HepG2 (cell line): Measurements from ENCODE around the gene SYNGAP1. TPM values are rescaled to one million over a fixed set of nuclear protein-coding genes. Genes with fewer than 3 reads are reported as not detected.

Source experiments
- ARID2 ChIP-seq: sonication (generic); formaldehyde crosslinking; IDR thresholded peaks from 2 replicates; pipeline ENCODE4 v1.8.1; 2022; ENCODE audit warnings: mild to moderate bottlenecking, missing genetic modification reagents, borderline replicate concordance
- ATF3 ChIP-seq: sonication (generic); formaldehyde crosslinking; IDR thresholded peaks from 2 replicates; pipeline ENCODE4 v1.4.0; 2020; ENCODE audit warnings: missing genetic modification reagents
- BHLHE40 ChIP-seq: IDR thresholded peaks from 2 replicates; pipeline ENCODE4 v1.6.1; 2011; ENCODE audit warnings: low read length, improper control_type of control experiment
- FOSL2 ChIP-seq: sonication (generic); formaldehyde crosslinking; IDR thresholded peaks from 2 replicates; pipeline ENCODE4 v1.4.0; 2020; ENCODE audit warnings: missing genetic modification reagents
- FOXA1 ChIP-seq, 2 experiments: fragments of 450-650 bp in 1 of 2; sonication (generic) in 1 of 2; formaldehyde crosslinking in 1 of 2; IDR thresholded peaks; 2 replicates each; pipeline versions ENCODE4 v1.4.0 to v1.6.1; 2016 to 2020; ENCODE audit warnings: missing genetic modification reagents in 1 of 2
- HIC2 ChIP-seq: sonication (generic); formaldehyde crosslinking; IDR thresholded peaks from 2 replicates; pipeline ENCODE4 v1.9.0; 2022; ENCODE audit warnings: low read depth, missing genetic modification reagents
- PCBP1 ChIP-seq: fragments of 200-400 bp; formaldehyde crosslinking; IDR thresholded peaks from 2 replicates; pipeline ENCODE4 v1.6.1; 2017; ENCODE audit warnings: mild to moderate bottlenecking, low read depth, low read length, borderline replicate concordance
- PLSCR1 ChIP-seq: sonication (generic); formaldehyde crosslinking; IDR thresholded peaks from 2 replicates; pipeline ENCODE4 v1.5.0; 2020; ENCODE audit warnings: missing genetic modification reagents, mild to moderate bottlenecking, borderline replicate concordance
- RAD21 ChIP-seq: fragments of 450-650 bp; formaldehyde crosslinking; IDR thresholded peaks from 2 replicates; pipeline ENCODE4 v1.5.0; 2020; ENCODE audit warnings: mild to moderate bottlenecking
- STAG1 ChIP-seq: sonication (generic); formaldehyde crosslinking; IDR thresholded peaks from 2 replicates; pipeline ENCODE4 v1.4.0; 2020; ENCODE audit warnings: missing genetic modification reagents
- TBL1XR1 ChIP-seq: fragments of 150-350 bp; IDR thresholded peaks from 2 replicates; pipeline ENCODE4 v1.6.1; 2014; ENCODE audit warnings: borderline replicate concordance, low read length; ENCODE audit not compliant: partially characterized antibody
- TBX3 ChIP-seq: fragments of 450-650 bp; IDR thresholded peaks from 2 replicates; pipeline ENCODE4 v1.6.1; 2017; ENCODE audit warnings: antibody characterized with exemption, mild to moderate bottlenecking, inconsistent platforms, borderline replicate concordance
- TGIF2 ChIP-seq: IDR thresholded peaks from 2 replicates; pipeline ENCODE4 v1.6.1; 2016; ENCODE audit warnings: control low read depth, missing compliant biosample characterization
- TIGD3 ChIP-seq: sonication (generic); formaldehyde crosslinking; IDR thresholded peaks from 2 replicates; pipeline ENCODE4 v1.5.1; 2020; ENCODE audit warnings: mild to moderate bottlenecking, missing genetic modification reagents, borderline replicate concordance
- ZBTB49 ChIP-seq: sonication (generic); formaldehyde crosslinking; IDR thresholded peaks from 2 replicates; pipeline ENCODE4 v1.4.0; 2020; ENCODE audit warnings: missing genetic modification reagents, borderline replicate concordance
- ZBTB7A ChIP-seq: sonication (generic); formaldehyde crosslinking; IDR thresholded peaks from 2 replicates; pipeline ENCODE4 v1.8.0; 2022; ENCODE audit warnings: mild to moderate bottlenecking, missing genetic modification reagents
- ZFX ChIP-seq: sonication (generic); formaldehyde crosslinking; IDR thresholded peaks from 2 replicates; pipeline ENCODE4 v1.4.0; 2020; ENCODE audit warnings: mild to moderate bottlenecking, low read depth, missing genetic modification reagents, moderate library complexity
- ZNF101 ChIP-seq: sonication (generic); formaldehyde crosslinking; IDR thresholded peaks from 2 replicates; pipeline ENCODE4 v1.4.0; 2020; ENCODE audit warnings: mild to moderate bottlenecking, low read depth, missing genetic modification reagents, borderline replicate concordance
- ZNF256 ChIP-seq: sonication (generic); formaldehyde crosslinking; conservative IDR thresholded peaks from 2 replicates; pipeline ENCODE4 v1.4.0; 2020; ENCODE audit warnings: missing genetic modification reagents
- ZNF274 ChIP-seq: sonication (generic); formaldehyde crosslinking; IDR thresholded peaks from 2 replicates; pipeline ENCODE4 v1.5.1; 2020; ENCODE audit warnings: mild to moderate bottlenecking, missing genetic modification reagents
- ZNF670 ChIP-seq: sonication (generic); formaldehyde crosslinking; IDR thresholded peaks from 2 replicates; pipeline ENCODE4 v1.8.0; 2022; ENCODE audit warnings: mild to moderate bottlenecking, missing genetic modification reagents, borderline replicate concordance
- ZNF674 ChIP-seq: sonication (generic); formaldehyde crosslinking; IDR thresholded peaks from 2 replicates; pipeline ENCODE4 v1.5.0; 2020; ENCODE audit warnings: low read depth, mild to moderate bottlenecking, missing genetic modification reagents
- ZNF761 ChIP-seq: sonication (generic); formaldehyde crosslinking; conservative IDR thresholded peaks from 2 replicates; pipeline ENCODE4 v1.4.0; 2020; ENCODE audit warnings: mild to moderate bottlenecking, missing genetic modification reagents
- polyA plus RNA-seq, 8 experiments: library from polyadenylated mRNA; depleted of rRNA in 3 of 8; stranded (reverse) in 7 of 8; unstranded in 1 of 8; fragments of >200 nt; fragmentation: Illumina TruSeq in 4 of 8; extraction: Trizol in 4 of 8; gene quantifications; 2 replicates each; pipeline versions ENCODE4 v1.2.1 to v1.2.3, GENCODE V29; 2011 to 2016; ENCODE audit warnings: low read depth in 4 of 8, missing spikeins in 1 of 8, mixed read lengths in 1 of 8; ENCODE audit not compliant: insufficient read depth in 1 of 8
- total RNA-seq, 5 experiments: library from RNA; depleted of rRNA; stranded (reverse); fragments of >200 nt; fragmentation: Illumina TruSeq; extraction: Trizol; gene quantifications; 2 replicates each; pipeline ENCODE4 v1.2.3, GENCODE V29; 2016; ENCODE audit warnings: low read depth in 1 of 5

SYNGAP1 gene
- total and polyA plus RNA-seq, 2 of the 13 experiments (the other 11 are each of a cell fraction or from before 2014, with no cell fraction given) = 0.75 to 1.1 TPM

- TF ChIP-seq TIGD3 (CRISPR knock-in tag) = no peak
- TF ChIP-seq FOXA1 (IDR thresholded peaks at IDR 0.05) = no peak
- peak; percentile 52 for TF ChIP-seq FOXA1 (CRISPR knock-in tag; IDR thresholded peaks at IDR 0.05)
- TF ChIP-seq TGIF2 (CRISPR knock-in tag) = peak; percentile 89
- no peak; the same call in 1 of the 2 replicates for TF ChIP-seq PLSCR1 (CRISPR knock-in tag)
- peak; percentile 43; the same call in 1 of the 2 replicates for TF ChIP-seq ZNF674
- TF ChIP-seq ZNF670 = no peak
- TF ChIP-seq TBL1XR1 = peak; percentile 13
- TF ChIP-seq ARID2 (CRISPR knock-in tag) = peak; percentile 93; the same call in 1 of the 2 replicates
- TF ChIP-seq ZFX (CRISPR knock-in tag) = peak; percentile 92
- TF ChIP-seq ZNF256 (CRISPR knock-in tag) = no peak; the same call in 1 of the 2 replicates
- peak; percentile 67; the same call in 1 of the 2 replicates for TF ChIP-seq FOSL2 (CRISPR knock-in tag)
- TF ChIP-seq TBX3 = peak; percentile 77; the same call in 1 of the 2 replicates
- TF ChIP-seq ZBTB49 (CRISPR knock-in tag) = no peak
- TF ChIP-seq ZNF101 = no peak; the same call in 1 of the 2 replicates
- peak; percentile 90 for TF ChIP-seq RAD21 (CRISPR knock-in tag)
- peak; percentile 92 for TF ChIP-seq BHLHE40
- TF ChIP-seq ZNF761 (CRISPR knock-in tag) = peak; percentile 83; the same call in 1 of the 2 replicates
- TF ChIP-seq PCBP1 = 0 out of 2 replicates have a peak, but pooled peaks have one; percentile 51
- no peak for TF ChIP-seq ZBTB7A (CRISPR knock-in tag)
- peak; percentile 73 for TF ChIP-seq ATF3
- TF ChIP-seq HIC2 (CRISPR knock-in tag) = peak; percentile 36; the same call in 1 of the 2 replicates
- no peak; the same call in none of the 2 replicates for TF ChIP-seq ZNF274 (CRISPR knock-in tag)
- TF ChIP-seq STAG1 (CRISPR knock-in tag) = peak; percentile 63
These were observed 28.5 kb upstream of the SYNGAP1 start, which contains the start of gene KIFC1 (continued) for GRCh38 chr6:33391278-33391921.
